CD4-positive, alpha-beta T cell treated with Interleukin-4 for 1 hour (primary cell): ENCODE data around the gene GNAT1.
"Not testable (repeated sequence)": the region's sequence is repeated elsewhere in the genome, so short reads cannot be mapped to it uniquely, and the experiment has no call there.

ENCODE experiments used
- DNase-seq, 2 donors: peaks; one replicate each; pipeline ENCODE4 v3.0.0-alpha.2; 2020 to 2022

Gene GNAT1

DNA sequence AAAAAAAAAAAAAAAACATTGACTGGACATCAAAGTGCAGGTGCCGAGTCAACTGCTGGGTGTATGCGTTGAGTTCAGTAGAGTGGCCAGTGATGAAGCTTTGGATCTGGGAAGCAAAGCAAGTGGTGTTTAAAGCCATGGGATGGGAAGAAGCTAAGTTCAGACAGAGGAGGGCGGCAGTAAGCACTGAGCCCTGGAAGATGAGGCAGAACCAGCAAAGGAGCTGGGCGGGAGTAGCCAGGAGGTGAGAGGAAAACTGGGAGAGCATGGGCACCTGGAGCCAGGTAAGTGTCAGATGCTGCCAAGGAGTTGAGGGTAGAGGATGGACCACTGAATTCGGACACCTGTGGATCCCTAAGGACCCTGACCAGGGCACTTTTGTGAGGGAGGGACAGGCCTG lies 33.2 kb downstream of the GNAT1 start:
- DNase-seq, result no peak

- DNase-seq, result peak; percentile 34 to 50
These were observed 35.5 kb downstream of the GNAT1 start for GRCh38 chr3:50226888-50227389.

DNA sequence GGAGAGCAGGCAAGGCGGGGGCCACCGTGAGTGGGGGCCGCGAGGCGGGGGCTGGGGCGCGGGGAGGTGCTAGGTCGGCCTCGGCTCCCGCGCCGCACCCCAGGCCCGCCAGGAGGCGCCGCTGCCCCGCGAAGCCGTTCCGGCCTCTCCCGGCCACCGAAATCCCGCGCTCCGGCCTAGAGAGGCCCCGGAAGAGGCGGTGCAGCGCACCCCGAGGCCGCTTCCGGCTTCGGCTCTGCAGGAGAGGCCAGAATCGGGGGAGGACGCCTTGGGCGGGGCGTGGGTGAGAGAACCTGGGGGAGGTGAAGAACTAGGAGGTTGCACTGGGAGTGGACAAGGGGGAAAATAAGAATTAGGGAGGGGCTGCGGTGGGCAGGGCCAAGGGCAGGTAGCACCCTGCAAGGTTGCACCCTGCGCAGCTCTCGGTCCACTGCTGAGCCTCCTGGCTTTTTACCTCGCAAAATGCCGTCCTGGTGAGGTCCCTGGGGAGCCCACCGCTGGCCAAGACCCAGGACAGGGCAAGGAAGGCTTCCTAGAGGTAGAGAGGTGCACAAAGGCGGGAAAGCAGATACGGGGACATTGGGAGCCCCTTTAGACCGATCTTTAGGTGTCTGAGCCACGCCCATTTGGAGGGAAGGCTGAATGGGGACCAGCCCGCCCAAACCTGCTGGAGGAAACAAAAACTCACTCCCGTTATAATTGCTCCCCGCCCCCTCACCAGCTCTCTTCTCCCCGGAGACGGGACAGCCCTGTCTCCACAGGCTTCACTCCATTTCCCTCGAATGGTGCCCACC lies 36.2 kb downstream of the GNAT1 start:
- peak; percentile 91 to 92 for DNase-seq

- not testable (repeated sequence) for DNase-seq
These were observed 36.9 kb downstream of the GNAT1 start for GRCh38 chr3:50228184-50228763.

DNA sequence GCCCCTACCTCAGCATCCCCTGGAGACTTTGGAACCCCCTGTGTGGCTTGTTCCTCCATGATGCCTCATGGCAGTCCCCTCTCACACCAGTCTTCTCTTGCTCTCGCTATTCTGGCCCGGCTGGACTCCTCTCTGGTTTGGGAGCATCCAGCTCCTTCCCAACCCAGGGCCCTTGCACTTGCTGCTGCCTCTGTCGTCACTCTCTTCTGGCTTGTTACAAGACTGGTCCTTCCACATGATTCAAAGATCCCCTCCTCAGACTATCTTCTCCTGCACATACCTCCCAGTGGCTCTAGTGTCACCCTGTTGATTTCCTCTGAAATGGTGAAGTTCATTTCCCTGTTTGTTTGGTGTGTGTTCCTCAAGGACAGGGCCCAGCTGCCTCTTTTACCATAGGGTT lies 38.1 kb downstream of the GNAT1 start:
- DNase-seq, result no peak

GRCh38 chr3:50230104-50230793 lies 38.8 kb downstream of the GNAT1 start:
- no peak for DNase-seq

- no peak for DNase-seq
These were observed 39.4 kb downstream of the GNAT1 start for GRCh38 chr3:50230794-50231125.

DNA sequence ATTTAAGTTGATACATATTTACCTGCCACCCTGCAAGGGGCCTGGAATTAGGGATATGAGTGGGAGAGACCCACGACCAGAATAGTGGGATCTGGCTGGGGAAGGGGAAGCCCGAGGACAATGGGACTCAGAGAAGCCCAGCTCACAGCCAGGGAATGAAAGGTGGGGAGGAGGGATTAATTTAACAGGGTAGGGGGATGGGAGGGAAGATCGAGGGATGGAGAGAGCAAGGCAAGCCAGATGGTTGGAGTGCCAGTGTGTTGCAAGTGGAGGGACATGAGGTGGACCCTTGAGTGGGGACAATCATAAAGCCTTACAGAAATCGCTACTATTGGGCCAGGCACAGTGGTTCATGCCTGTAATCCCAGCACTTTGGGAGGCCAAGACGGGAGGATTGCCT lies 40.2 kb downstream of the GNAT1 start:
- no peak for DNase-seq

DNA sequence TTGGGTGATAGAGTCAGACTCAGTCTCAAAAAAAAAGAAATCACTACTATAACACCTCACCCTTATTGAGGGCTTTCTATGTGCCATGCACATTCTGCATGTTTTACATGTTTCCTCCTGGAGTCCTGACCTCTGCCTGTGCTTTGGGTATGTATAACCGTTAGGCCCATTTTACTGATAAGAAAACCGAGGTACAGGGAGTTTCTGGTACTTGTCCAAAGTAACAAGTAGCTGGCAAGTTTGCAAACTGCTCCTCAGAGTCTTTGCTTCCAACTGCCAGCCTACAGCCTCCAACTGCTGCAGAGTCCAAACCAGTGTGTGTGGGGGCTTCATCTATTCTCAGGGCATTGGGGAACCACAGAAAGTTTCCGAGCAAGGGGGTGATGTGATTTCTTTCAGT lies 40.9 kb downstream of the GNAT1 start:
- DNase-seq, result no peak

GRCh38 chr3:50233176-50233575 lies 41.8 kb downstream of the GNAT1 start:
- DNase-seq, result no peak

DNA sequence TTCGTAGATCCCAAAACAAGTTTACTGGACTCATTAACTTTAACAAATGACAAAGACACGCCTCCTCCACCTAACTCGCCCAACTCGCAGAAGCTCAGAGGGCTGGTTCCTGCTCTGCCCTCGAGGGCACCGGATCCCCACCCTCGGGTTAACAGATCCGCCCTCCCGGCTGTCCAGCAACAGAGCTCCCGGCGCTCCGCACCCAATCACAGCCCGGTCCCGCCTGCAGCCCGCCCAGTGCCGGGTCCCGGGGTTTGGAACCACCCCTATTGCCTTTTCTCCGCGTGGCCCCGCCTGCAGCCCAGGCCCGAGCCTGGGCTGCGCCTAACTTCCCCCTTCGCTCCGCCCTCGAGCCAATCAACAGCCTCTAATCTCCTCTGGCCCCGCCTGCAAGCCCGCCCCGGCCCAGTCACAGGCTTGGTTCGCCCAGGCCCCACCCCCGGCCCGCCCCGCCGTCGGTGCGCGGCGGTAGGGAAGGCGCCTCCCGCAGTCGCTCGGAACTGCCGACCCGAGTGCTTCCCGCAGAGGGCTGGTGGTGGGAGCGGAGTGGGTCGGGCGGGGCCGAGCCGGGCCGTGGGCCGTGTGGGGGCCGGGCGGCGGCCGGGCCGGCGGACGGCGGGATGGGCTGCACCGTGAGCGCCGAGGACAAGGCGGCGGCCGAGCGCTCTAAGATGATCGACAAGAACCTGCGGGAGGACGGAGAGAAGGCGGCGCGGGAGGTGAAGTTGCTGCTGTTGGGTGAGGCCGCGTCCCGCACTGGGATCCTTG lies 44.5 kb downstream of the GNAT1 start, which contains the start of gene GNAI2:
GNAI2 (plus strand) TSS at position 489 of the 768 bp plus-strand sequence; CDS start at position 621, 132 bp downstream.
- DNase-seq, result peak; percentile 99

DNA sequence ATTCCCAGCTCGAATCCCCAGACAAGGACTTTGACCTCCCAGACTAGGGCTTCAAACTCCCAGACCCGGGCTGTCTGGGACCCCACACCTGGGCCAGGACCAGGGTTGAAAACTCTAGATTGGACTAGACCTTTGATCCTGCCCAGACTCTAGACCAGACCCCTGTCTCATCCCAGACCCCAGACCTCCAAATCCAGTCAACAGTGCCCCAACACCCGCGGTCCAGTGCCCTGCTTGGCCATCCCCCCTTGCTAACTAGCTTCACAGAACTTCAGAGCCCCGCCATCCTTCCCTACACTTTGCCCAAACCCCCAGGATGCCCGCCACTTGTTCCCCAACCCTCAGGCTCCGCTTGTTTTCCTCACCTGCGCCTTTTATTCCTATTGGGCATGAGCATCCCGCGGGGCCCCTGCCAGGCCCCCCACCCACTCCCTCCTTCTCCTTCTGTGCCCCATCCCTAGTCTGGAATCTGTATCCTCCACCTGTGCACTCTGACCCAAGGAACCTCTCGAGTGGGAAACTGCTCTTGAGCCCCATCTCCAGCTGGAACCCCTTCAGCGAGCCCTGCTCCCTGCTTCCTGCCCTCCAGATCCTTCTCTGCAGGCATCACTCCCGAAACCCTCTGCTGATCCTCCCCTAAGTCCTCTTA lies 45.2 kb downstream of the GNAT1 start:
- no peak for DNase-seq

- peak; percentile 33 to 37 for DNase-seq
These were observed 45.8 kb downstream of the GNAT1 start for GRCh38 chr3:50237133-50237651.

GRCh38 chr3:50237754-50238548 lies 46.5 kb downstream of the GNAT1 start:
- peak; percentile 87 to 88 for DNase-seq

- DNase-seq, result peak; percentile 25 to 35
These were observed 47.2 kb downstream of the GNAT1 start for GRCh38 chr3:50238549-50239026.

DNA sequence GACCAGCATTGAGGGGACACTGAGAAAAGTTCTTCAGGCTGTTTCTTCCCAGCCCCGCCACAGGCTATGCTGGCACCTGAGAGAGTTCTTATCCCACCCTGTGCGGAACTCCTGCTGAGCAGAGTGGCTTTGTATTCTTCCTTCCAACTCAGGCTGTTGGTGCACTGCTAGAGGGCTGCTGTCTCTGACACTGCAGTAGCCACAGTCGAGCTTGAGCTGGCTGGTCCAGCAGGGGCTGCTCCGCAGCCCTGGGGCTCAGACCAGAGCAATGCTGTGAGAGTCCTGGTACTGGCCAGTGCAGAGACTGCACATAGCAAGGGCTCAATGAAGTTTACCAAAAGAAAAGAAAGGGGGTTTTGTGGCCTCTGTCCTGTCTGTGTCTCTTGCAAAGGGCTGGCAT lies 48.2 kb downstream of the GNAT1 start:
- DNase-seq, result no peak

- no peak for DNase-seq
These were observed 49.8 kb downstream of the GNAT1 start for GRCh38 chr3:50241163-50241562.

GRCh38 chr3:50241713-50242380 lies 50.4 kb downstream of the GNAT1 start:
- no peak for DNase-seq

GRCh38 chr3:50242381-50242770 lies 51.0 kb downstream of the GNAT1 start:
- DNase-seq, result peak in 1 of 2 donors; percentile 24

DNA sequence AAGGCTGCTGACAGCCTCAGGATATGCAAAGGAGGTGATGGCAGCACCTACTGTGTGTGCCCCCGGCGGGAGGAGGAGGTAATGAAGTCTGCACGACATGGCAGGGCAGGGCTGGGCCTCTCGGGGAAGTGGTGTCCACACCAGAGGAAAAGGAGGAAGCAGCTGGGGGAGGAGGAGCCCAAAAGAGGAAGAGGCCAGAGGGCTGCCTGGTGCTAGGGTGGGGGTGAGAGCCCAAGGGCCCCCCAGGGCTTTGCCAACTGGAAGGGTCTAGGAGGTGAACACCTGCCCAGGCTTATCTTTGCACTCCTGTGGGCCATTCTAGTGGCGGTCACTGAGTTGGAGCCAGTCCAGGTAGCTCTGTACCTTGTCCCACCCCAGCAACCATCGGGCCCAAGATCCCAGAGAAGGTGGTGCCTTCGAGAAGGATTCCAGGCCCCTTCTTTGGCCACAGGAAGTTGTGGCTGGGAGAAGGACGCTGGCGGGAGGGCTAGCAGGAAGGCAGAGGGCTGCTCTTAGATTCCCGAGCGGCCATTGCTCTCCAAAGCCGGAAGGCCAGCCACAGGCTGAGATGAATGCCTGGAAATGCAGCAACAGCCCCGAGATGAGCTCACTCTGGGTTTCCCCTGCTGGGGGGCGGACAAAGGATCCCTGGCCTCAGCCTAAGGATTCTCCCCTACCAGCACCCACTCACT lies 51.6 kb downstream of the GNAT1 start:
- peak; percentile 49 to 86 for DNase-seq
